ENCODE measurements around the gene CRYBB1. TPM values are rescaled to one million over a fixed set of nuclear protein-coding genes. Genes with fewer than 3 reads are reported as not detected.

The CRYBB1 gene
- total RNA-seq, 4 donors from 2014 or later: 0.40 TPM; not detected in 3

DNA sequence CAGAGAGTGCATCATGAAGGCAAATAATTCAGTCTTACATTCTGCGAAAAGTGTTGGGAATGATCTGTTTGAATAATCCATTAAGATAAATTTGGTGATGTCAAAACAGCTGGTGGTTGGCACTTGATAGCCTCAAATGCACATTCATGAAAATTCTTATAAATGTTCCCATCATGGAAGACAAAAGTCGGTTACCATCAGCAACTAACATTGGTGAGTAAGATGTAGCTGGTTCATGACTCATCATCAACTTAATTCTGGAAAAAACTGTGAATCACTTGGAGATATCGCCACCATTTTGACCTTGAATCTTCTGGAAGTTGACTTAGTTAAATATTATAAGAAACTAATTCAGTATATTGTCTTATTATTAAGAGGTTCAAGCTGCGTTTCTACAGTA is 11.2 kb downstream of the CRYBB1 start:
- Histone ChIP-seq H3K36me3 (no peaks in the 10 kb centered on the region), H3K4me1 (no peaks in the 10 kb centered on the region), H3K27ac (no peak overlapping the region), H3K9me3 (no peaks in the 10 kb centered on the region), H3K4me3 (no peak overlapping the region), H3K27me3 (peaks cover 3% of the 10 kb centered on the region)
- WGBS, 2 donors (ENCODE audit: low coverage in 1 of 2): 60 to 84% methylated on average over 2 to 4 of the region's 4 CpGs
- no peak for ATAC-seq
- no peak for TF ChIP-seq POLR2A (IDR thresholded peaks at IDR 0.05)
- TF ChIP-seq, protein P1, sequence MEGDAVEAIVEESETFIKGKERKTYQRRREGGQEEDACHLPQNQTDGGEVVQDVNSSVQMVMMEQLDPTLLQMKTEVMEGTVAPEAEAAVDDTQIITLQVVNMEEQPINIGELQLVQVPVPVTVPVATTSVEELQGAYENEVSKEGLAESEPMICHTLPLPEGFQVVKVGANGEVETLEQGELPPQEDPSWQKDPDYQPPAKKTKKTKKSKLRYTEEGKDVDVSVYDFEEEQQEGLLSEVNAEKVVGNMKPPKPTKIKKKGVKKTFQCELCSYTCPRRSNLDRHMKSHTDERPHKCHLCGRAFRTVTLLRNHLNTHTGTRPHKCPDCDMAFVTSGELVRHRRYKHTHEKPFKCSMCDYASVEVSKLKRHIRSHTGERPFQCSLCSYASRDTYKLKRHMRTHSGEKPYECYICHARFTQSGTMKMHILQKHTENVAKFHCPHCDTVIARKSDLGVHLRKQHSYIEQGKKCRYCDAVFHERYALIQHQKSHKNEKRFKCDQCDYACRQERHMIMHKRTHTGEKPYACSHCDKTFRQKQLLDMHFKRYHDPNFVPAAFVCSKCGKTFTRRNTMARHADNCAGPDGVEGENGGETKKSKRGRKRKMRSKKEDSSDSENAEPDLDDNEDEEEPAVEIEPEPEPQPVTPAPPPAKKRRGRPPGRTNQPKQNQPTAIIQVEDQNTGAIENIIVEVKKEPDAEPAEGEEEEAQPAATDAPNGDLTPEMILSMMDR (IDR thresholded peaks at IDR 0.05): no peak
- no peak for TF ChIP-seq POLR2AphosphoS5 (IDR thresholded peaks at IDR 0.05)
- no peak for TF ChIP-seq EP300 (IDR thresholded peaks at IDR 0.05)

DNA sequence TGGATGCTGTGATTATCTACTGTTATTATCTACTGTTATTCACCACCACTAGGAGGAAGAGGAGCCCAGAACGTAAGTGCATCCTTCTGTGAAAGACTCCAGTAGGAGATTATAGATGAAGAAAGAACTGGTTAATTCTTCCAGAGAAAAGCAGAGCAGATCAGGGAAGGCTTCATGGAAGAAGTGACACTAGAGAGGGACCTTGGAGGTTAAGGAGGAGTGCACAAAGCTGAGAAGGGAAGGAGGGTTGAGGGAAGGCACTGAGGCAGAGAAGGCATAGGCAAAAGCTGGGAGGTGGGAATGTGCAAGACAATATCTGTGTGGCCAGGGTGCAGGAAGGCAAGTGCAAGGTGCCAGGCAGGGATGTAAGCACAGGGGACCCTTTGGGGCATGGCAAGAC is 13.5 kb downstream of the CRYBB1 start:
- H3K36me3 ChIP-seq: no peaks in the 10 kb centered on the region
- ATAC-seq: no peak
- TF ChIP-seq, protein P1 (IDR thresholded peaks at IDR 0.05): no peak
- TF ChIP-seq POLR2AphosphoS5 (IDR thresholded peaks at IDR 0.05) (no peak), POLR2A (IDR thresholded peaks at IDR 0.05) (no peak), EP300 (IDR thresholded peaks at IDR 0.05) (no peak)

DNA sequence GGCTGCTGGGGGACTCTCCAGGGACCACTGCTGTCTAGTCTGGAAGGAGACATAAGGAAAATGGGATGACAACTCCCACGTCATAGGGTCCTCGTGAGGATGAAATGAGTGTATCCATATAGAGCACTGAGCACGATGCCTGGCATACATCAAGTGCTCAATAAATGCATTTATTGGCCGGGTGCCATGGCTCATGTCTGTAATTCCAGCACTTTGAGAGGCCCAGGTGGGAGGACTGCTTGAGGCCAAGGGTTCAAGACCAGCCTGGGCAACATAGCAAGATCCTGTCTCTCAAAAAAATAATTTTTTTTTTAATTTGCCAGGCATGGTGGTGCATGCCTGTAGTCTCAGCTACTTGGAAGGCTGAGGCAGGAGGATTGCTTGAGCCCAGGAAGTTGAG is 15.7 kb downstream of the CRYBB1 start:
- no peak for ATAC-seq
- 70% methylated on average over 4 of the region's 4 CpGs; no CpG with 5 or more reads in 1 of the 2 donors for WGBS, 2 donors (ENCODE audit: low coverage in 1 of 2)
- Histone ChIP-seq H3K27ac (no peak overlapping the region), H3K4me1 (no peaks in the 10 kb centered on the region), H3K36me3 (no peaks in the 10 kb centered on the region), H3K9me3 (no peaks in the 10 kb centered on the region), H3K4me3 (no peak overlapping the region), H3K27me3 (peaks cover 30% of the 10 kb centered on the region)
- TF ChIP-seq EP300 (IDR thresholded peaks at IDR 0.05): no peak
- no peak for TF ChIP-seq POLR2A (IDR thresholded peaks at IDR 0.05)
- TF ChIP-seq, protein P1 (IDR thresholded peaks at IDR 0.05): no peak
- TF ChIP-seq POLR2AphosphoS5 (IDR thresholded peaks at IDR 0.05): no peak

More for the DNA sequence above, 13.5 kb downstream of the CRYBB1 start:
- no peak overlapping the region for H3K4me3 ChIP-seq
- H3K27me3 ChIP-seq: peaks cover 9% of the 10 kb centered on the region
- no peak overlapping the region for H3K27ac ChIP-seq
- 38 to 71% methylated on average over 1 of the region's 1 CpG for WGBS, 2 donors (ENCODE audit: low coverage in 1 of 2)
- H3K9me3 ChIP-seq: no peaks in the 10 kb centered on the region
- H3K4me1 ChIP-seq: no peaks in the 10 kb centered on the region

DNA sequence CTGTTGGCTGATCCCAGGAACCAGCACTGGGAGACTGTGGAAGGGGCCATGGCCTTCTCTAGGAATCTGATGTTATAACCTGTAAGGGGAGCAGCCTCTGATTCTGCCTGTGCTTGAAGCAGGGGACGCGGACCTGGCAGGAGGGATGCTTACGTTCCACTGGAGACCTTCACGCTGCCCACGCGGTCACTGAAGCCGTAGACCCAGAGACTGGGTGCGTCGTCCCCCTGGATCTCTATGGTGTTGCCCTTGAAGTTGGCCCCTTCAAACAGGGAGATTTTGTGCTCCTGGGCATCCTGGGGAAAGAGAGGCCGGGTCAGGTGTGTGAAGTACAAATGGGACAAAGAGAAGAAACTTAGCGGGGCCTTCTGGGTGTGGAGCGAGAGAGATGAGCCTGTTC is 16.1 kb downstream of the CRYBB1 start:
- no peak for ATAC-seq
- H3K9me3 ChIP-seq: no peaks in the 10 kb centered on the region
- no peaks in the 10 kb centered on the region for H3K4me1 ChIP-seq
- H3K4me3 ChIP-seq: no peak overlapping the region
- H3K36me3 ChIP-seq: no peaks in the 10 kb centered on the region
- H3K27me3 ChIP-seq: peaks cover 30% of the 10 kb centered on the region
- WGBS, 2 donors (ENCODE audit: low coverage in 1 of 2): 70% methylated on average over 6 of the region's 12 CpGs; no CpG with 5 or more reads in 1 of the 2 donors
- no peak overlapping the region for H3K27ac ChIP-seq
- no peak for TF ChIP-seq POLR2AphosphoS5 (IDR thresholded peaks at IDR 0.05)
- TF ChIP-seq, protein P1 (IDR thresholded peaks at IDR 0.05): no peak
- no peak for TF ChIP-seq POLR2A (IDR thresholded peaks at IDR 0.05)
- no peak for TF ChIP-seq EP300 (IDR thresholded peaks at IDR 0.05)

DNA sequence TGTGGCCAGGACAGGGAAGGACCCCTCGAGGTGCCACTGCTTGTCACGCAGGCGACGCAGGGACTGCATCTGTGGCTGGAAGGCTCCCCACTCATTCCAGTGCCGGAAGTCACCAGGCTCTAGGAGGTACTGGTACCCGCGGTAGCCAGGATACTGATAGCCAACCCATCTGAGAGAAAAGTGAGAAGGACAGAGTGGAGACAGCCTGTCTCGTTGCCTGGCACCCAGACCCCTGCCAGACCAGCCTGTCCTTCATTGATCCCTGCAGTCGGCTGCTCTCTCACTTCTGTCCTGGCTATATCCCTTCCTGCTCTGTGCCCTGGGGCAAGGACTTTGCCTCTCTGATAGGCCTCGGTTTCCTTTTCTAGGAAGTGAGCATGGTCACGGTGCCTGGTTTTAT is 18.3 kb downstream of the CRYBB1 start:
- no peak overlapping the region for H3K27ac ChIP-seq
- H3K9me3 ChIP-seq: no peaks in the 10 kb centered on the region
- no peak for ATAC-seq
- TF ChIP-seq POLR2AphosphoS5 (IDR thresholded peaks at IDR 0.05) (no peak), EP300 (IDR thresholded peaks at IDR 0.05) (no peak), POLR2A (IDR thresholded peaks at IDR 0.05) (no peak)
- TF ChIP-seq, protein P1 (IDR thresholded peaks at IDR 0.05): no peak
- H3K27me3 ChIP-seq: peaks cover 33% of the 10 kb centered on the region
- H3K4me3 ChIP-seq: no peak overlapping the region
- no peaks in the 10 kb centered on the region for H3K36me3 ChIP-seq
- 88 to 89% methylated on average over 5 of the region's 11 CpGs for WGBS, 2 donors (ENCODE audit: low coverage in 1 of 2)
- no peaks in the 10 kb centered on the region for H3K4me1 ChIP-seq
